IPS DF 4.7 (cell line): ENCODE measurements around the gene PRF1.

Experiments used
- DNase-seq: peaks from one replicate; pipeline ENCODE4 v3.0.0-alpha.2; 2013; ENCODE audit warnings: low spot score; ENCODE audit errors: extremely low read depth

The PRF1 gene

DNA sequence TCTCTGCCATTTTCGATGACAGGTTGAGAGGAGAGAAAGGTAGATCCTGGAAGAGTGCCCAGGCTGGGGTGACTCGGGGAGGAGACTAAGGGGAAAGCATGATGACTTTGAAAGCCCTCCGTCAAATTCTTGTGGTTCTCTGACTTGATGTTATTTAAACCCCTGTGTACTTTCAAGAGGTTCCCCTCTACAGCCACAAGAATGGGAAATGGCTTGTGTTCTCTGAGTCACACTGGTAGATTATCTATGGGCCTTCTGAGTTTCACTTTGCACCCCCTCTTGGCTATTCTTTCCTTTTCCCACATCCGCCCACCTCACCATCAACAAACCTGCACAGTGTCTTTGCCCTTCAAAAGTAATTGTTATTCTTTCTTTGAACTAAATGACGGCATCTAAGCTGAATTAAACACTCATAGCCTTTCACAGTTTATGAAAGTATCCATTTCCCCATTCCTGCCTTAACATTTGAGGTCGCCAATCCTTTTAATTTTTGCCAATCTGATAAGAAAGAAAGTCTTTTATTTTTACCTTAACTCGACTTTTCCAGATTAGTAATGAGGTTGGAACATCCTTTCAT, 24.1 kb downstream of the PRF1 start:
- DNase-seq: no peak

DNA sequence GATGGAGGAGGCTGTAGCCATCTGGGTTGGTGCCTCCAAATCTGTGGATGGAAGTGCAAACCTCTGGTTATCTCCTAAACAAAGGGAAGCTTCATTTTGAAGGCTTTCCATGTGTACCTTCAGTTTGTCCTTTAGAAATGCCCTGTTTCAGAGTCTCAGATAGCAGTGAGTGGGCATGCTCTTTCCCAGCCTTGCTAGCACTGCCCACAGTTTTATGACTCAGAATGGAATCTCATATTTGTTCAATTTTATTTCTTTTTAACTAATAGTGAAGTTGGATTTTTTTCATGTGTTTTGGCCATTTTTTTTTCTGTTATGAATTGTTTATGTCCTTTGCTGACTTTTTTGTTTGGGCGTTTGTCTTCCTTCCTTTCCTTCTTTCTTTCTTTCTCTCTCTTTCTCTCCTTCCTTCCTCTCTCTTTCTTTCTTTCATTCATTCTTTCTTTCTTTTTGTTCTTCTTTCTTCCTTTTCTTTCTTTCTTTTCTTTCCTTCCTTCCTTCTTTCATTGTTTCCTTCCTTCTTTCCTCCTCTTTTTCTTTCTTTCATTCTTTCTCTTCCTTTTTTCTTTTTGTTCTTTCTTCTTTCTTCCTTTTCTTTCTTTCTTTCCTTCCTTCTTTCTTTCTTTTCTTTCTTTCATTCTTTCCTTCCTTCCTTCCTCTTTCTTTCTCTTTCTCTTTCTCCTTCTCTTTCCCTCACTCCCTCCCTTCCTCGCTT, 25.6 kb downstream of the PRF1 start:
- no peak for DNase-seq

DNA sequence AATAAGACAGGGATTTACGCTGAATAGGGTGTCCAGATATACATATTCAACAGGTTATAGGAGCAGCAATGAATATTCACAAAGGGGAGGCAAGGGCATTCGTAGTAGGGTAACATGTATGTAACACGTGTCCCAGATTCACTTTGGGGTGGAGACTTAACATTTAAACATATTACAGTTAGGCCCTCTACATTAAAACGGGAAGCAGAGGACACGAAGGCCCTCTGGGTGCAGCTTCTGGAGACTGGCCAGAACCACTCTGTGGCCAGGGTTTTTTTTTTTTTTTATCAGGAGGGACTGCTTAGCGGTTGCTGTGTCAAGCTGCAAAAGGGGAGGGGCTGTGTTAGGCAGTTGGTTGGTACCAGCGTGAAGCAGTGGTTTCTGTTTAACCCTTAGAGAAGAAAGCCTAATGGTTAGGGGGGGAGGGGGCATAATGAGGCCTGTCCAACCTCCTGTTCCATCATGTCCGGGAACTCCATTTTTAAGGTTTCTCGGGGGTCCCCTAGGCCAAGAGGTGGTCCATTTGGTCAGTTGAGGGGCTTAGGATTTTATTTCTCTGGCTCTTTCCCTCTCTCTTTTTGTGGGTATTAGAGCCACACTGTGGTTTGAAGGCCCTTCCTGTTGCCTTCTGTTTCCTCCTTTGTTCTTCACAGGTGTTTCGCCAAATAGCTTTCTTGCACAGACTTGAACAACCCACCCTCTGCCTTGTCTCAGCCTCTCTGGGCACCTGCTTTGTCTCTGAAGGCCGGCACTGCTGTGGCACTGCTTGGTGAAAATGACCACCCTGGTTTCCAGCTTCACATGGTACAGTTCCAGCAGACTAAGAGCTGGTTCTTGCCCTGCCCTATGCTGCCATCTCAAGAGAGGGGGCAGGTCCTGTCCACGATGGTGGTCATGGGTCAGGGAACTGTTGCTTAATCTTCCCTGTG, 26.4 kb downstream of the PRF1 start:
- DNase-seq: no peak

DNA sequence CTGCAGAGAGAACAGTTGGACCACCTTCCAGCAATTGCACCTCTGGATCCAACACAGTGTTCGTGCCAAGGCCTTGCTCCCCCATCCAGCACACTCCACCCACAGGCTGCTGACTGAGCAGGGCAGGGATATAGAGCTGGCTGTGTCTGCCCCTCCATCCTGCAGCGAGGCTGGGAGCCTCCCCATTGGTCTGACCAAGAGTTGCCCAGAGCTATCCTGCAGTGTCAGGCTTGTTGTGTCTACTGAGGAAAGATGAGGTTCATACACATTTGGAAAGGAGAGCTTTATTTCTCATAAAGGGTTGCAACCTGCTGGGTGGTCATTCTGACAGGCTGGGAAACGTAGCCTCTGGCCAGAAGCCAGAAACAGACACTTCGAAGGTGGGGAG, 27.1 kb downstream of the PRF1 start:
- DNase-seq: no peak

DNA sequence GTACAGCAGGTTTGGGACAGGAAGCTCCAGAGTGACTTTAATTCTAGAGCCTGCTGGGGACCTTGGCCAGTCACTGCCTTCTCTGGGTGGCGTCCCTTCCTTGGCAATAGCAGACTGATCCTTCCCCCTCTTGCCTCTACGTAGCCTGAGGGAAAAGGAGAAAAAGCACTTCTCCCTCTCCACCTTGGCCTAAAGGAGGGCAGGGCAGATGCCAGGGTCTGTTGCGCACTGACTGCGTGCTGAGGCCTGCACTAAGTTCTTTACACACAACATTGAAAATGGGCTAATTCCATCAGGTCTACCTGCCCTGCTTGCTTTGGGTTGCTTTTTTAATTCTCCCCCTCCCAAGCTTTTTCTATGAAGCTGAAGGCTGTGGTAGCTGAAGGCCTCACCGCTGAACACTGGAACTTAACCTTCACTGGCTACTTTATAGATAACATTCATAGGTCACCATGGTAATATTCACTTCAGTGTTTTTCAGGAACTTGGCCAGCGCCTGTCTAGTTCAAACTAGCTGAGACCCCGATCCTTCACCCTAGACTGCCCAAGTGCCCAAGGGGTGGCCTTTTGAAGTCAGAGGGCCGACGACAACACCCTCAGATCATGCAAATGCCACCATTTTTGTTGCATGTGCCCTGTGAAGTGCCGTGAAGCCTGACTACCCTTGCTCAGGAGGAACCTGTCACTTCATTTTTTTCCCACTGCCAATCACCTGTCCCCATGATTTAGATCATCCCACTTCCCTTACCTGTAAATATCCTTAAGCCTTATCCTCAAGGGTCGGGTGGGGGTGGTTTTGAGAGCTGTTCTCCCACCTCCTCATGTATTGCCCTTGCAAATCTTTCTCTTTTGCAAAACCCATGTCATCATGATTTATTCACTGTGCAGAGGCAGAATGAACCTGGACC, 28.7 kb downstream of the PRF1 start:
- no peak for DNase-seq

DNA sequence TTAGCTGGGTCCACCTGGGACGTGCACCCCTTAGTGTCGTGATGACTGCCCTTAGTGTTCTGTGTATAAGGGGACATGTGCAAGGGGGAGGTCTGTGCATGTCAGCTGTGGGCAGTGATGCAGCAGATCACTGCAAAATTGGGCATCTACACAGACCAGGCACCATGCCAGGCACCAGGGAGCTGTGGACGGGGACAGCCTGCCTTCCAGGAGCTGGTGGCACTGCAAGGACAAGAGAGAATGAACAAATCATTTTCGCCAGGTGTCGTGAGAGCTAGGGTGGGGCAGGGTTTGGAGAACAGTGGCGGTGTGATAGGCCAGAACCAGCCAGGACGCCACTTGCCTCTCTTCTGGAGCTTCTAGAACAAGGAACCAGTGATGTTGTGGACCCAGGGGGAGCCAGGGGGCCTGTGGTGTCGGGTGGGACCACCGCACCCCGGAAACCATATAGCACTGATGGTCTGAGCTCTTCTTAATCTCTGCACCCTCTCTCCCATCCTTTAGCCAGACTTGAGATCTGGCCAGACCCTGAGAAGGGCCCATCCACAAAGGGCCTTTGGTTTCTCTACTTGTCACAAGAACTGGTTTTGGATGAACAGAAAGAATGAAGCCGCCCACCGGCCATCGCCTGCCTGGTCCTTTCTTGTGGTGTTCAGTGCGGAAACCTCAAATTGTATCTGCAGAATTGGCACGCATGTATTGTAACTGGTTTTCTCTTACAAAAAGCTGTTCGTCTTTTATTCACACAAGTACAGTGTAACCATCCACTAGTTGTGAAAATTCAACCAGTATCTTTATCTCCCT, 30.7 kb downstream of the PRF1 start:
- no peak for DNase-seq

DNA sequence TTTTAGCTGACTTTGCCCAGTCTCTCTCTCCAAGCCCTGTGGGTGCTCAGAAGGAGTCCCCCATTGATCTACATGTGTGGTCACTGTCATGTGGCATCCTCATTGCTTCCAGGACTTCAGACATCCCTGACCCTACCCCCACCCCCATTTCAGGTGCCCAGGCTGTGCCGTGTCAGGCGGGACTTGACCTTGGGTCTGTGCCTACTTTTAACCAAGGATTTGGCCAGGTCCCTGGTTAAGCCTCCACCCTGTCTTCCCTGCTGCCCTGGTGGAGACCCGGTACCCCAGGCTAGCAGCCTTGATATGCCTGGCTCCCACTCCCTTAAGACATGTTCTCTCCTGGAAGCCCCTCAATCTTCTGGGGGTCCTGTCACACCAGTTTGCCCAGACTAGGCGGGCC, 31.3 kb downstream of the PRF1 start:
- DNase-seq: no peak

DNA sequence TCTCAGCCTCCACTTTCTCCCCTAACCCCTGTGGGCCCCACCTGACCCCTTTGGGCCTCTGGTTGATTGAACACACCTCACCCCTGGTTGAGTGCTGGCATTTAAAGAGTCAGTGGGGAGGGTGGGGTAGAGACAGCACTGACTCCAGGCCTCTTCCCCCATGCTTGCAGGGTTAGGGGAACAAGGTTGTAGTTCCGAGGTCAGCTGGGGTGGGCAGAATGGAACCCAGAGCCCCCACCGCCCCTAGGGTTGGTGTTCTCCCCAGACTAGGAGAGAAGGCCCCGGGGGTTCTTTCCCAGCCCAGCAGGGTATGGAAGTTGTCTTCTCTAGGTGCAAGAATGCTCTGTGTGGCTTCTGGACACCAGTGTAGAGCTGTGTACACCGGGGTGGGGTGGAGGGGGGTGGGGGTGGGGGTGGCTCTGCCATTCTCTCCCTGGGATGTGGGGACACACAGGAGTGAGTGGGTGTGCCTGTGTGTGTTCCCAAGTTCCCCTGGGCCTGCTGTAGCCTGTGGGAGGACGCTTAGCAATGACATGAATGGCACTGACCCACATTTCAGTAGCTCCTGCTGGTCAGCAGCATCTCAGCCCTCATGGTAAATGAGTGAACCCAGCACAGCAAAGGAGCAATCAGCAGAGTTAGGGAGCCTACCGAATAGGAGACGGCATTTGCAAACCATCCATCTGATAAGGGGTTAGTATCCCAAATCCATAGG, 33.6 kb downstream of the PRF1 start:
- DNase-seq: no peak

DNA sequence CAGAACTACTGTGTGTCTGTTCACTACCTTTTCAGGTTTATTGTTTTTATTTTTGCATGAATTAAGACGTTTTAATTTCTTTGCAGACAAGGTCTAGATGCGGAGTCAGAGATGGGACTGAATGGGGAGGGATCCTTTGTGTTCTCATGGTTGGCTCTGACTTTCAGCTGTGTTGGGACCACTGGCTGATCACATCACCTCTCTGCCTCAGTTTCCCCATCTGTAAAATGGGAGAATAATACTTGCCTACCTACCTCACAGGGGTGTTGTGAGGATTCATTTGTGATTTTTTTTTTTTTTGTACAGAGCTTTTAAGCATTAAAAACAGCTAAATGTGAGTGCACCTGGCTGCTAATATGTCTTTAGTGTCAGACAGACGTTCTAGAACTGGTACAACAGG, 34.4 kb downstream of the PRF1 start:
- DNase-seq: no peak

DNA sequence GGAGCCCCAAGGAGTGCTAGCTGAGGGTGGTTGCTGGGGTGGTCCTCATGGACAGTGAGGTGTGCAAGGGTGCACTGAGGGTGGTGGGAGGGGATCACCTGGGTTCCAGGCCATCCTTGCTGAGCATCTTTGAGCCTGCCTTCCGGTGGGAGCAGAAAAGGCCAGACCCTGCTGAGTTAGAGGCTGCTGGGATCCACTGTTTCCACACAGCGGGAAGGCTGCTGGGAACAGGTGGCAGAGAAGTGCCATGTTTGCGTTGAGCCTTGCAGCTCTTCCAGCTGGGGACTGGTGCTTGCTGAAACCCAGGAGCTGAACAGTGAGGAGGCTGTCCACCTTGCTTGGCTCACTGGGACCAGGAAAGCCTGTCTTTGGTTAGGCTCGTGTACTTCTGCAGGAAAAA, 34.9 kb downstream of the PRF1 start:
- DNase-seq: no peak

DNA sequence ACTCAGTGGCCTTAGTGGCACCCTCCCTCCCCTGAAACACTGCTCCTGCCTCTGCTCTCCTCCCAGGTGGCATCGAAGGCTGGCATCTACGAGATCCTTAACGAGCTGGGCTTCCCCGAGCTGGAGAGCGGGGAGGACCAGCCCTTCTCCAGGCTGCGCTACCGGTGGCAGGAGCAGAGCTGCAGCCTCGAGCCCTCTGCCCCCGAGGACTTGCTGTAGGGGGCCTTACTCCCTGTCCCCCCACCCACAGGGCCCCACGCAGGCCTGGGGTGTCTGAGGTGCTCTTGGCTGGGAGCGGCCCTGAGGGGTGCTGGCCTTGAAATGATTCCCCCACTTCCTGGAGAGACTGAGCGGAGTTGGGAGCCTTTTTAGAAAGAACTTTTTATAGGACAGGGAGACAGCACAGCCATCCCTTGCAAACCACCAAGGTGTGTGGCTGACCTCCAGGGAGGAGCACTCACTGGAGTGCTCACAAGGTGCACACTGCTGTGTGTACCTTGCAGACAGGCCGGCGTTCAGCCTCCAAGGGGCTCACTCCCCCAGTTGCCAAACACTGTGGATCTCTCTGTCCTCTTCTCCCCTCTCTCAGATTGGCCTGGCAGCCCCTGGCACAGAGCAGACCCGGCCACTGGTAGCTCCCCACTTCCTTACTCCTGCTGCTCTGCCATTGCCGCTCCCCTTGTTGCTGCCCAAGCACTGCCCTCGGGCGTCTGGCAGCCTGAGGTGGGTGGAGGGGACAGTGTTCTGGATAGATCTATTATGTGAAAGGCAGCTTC, 35.8 kb downstream of the PRF1 start:
- DNase-seq: no peak

DNA sequence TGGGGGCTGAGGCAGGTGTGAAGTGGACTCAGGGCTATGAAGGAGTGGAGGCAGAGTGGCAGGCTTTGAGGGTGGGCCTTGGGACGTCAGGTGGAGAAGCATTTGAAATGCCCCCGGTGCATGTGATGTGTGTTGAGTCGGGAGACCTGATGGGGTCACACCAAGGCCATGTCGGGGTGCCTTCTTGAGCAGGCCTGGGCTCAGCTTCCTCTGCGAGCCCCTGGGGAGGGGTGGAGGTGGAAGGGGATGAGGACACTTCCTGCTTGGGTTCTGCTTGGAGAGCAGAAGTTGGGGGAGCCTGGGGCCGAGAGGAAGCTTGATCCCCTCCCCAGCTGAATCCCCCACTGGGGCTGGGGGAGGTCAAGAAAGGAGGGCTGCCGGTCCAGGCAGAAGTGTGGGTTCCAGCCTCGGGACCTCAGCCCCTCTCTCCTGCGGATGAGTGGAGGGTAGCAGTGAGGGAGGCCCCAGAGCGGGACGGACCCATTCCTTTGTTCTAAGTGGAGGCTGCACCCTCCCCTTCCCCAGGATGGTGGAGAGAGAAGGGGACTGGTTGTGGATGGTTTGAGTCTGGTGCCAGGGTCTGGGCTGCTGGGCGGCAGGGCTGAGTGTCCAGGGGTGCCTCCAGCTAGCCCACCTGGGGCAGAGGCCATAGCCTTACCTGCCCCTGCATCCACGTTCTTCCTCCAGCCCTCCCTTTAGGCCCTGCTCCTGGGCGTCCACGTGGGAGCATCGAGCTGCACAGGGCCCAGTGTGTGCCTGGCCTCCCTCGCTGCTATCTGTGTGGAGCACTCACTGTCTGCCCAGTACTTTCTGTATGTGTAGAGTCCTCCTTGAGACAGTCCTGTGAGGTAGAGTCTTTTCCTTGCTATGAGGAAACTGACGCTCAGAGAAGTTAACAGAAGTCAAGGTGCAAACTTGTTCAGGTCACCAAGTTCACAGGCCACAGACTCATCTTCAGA, 36.7 kb downstream of the PRF1 start:
- no peak for DNase-seq

DNA sequence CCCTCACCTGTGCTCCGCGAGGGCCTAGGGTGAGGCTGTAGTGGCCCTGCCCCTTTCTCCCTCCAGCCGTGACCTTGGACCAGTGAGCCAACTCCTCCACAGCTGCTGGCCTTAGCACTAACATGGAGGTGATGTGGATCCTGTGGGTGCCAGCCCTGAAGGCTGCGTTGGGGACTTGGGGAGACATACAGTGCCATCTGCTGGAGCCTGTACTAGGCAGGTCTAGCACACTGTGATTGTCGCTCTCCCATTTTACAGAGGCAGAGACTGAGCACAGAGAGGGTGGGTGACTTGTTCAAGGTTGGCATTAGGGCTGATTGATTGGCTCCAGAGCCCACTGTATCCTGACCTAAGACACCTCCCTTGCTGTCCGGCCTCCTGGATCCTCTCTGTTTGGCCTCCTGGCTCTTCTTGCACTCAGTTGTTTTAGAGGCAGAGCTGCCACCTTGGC, 37.6 kb downstream of the PRF1 start:
- DNase-seq: no peak

DNA sequence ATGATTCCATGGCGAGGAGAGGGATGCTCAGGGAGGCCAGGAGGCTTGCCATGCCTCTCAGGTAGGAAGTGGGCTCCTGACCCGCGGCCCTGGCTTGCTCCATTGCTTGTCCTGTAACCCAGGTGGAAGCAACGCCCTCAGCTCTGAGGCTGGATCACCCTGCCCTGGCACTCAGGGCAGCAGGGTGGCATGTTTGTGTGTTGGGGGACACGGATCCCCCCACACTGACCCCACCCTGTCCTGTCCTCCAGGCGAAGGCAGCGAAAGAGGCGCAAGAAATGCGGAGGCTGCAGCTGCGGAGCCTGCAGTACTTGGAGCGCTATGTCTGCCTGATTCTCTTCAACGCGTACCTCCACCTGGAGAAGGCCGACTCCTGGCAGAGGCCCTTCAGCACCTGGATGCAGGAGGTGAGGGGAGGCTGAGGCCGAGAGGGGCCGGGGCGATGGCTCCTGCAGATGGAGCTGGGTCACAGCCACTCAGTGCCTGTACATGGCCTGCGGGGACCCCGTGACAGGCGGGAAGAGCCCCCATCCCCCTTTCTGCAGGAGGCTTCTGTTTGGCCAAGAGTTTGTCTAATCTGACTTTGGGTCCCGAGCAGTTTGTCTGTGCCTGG, 38.3 kb downstream of the PRF1 start:
- DNase-seq: no peak

DNA sequence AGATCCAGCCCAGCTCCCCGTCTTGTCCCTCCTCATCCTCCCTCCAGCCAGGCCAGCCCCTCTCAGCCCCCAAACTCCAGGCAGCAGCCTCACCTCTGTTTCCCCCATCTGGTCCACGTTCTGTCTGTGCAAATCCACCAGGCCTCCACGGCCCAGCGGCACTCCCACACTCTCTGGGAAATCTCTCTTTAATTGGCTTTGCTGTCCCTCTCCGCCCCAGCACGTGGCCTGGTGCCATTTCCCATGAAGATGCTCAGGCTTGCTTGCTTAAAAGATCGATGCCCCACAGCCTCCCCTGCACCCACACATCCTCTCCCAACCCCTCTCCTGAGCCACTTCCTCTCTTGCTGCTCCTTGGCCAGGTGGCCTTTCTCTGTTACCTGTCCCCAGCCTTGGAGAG, 39.3 kb downstream of the PRF1 start:
- no peak for DNase-seq

DNA sequence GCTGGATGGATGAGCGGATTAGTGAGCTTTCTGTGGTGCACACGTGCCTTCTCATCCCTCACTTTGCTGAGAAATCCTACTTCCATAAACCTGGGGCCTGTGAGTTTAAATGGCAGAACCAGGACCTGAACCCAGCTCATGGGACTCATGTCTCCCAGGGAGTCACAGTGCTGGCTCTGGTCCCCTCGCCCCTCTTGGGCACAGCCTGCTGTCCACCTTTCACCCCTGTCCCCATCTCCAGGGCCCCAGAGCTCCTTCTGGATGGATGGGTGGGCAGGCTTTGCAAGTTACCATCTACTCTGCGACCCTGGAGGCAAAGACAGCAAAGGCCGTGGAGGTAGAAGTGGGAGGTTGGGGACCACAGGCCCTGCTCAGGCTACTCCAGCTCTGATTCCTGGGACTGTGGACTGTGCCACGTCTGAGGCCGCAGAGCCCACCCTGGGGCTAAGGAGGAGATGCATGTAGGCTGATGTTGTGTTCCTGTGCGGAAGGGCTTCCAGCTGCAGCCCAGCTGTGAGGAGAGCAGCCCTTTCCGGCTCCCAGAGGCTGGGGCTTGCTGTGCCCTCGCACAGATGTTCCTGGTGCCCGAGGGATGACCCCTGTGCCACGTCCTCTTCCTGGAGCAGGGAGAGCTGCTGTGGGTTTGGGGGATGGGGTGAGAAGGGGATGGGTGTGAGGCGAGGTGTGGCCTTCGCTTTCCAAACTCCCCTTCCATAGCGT, 40.3 kb downstream of the PRF1 start:
- no peak for DNase-seq

DNA sequence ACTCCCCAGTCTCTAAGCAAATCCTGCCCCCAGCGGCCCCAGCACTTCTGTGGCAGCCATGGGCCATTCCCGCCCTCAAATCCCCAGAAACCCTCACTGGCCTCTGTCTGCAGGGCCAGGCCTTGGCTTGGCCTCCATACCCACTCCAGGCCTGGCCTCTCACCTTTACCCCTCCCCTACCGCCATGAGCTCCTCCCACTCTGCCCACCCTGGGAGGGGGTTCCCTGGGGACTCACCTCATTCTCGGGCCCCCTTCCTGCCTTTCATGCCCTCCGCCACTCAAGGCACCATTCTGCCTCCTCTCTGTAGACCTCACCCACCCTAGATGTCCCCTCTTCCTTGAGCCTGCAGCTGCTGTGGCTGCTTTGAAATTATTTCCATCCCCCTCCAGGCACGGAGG, 41.0 kb downstream of the PRF1 start:
- no peak for DNase-seq
